GM18873 (cell line): ENCODE data around the gene PUS7.
"Not testable (repeated sequence)": the region's sequence is repeated elsewhere in the genome, so short reads cannot be mapped to it uniquely, and the experiment has no call there.

ENCODE experiments used
- ATAC-seq: cut with Tn5 transposase; IDR thresholded peaks from one replicate; pipeline ENCODE4 v1.9.1; 2021; ENCODE audit warnings: mild to moderate bottlenecking, moderate library complexity, moderate number of reproducible peaks; ENCODE audit not compliant: unreplicated experiment, low FRiP score

Gene PUS7

GRCh38 chr7:105521717-105522463 lies at the start of gene PUS7:
PUS7 (minus strand) TSS chr7:105522271; CDS start chr7:105508512, 13,759 bp downstream.
- peak; percentile 60 for ATAC-seq

GRCh38 chr7:105567821-105568220 lies 45.8 kb upstream of the PUS7 start:
- no peak for ATAC-seq

- no peak for ATAC-seq
Observed at GRCh38 chr7:105567024-105567423, 45.0 kb upstream of the PUS7 start.

- no peak for ATAC-seq
Observed at GRCh38 chr7:105565190-105565589, 43.1 kb upstream of the PUS7 start.

- no peak for ATAC-seq
Observed at GRCh38 chr7:105559926-105560325, 37.9 kb upstream of the PUS7 start.

GRCh38 chr7:105538339-105538738 lies 16.3 kb upstream of the PUS7 start:
- ATAC-seq = no peak

GRCh38 chr7:105532709-105533460 lies 10.8 kb upstream of the PUS7 start:
- ATAC-seq = no peak

GRCh38 chr7:105531792-105532671 lies 10.0 kb upstream of the PUS7 start, which contains the start of gene RINT1:
RINT1 (plus strand) TSS chr7:105532201; CDS start chr7:105532316, 115 bp downstream.
- peak; percentile 95 for ATAC-seq

GRCh38 chr7:105530546-105530945 lies 8.5 kb upstream of the PUS7 start:
- ATAC-seq = no peak

GRCh38 chr7:105530126-105530525 lies 8.1 kb upstream of the PUS7 start:
- ATAC-seq = no peak

- not testable (repeated sequence) for ATAC-seq
Observed at GRCh38 chr7:105527737-105528136, 5.7 kb upstream of the PUS7 start.

- no peak for ATAC-seq
Observed at GRCh38 chr7:105524840-105525239, 2.8 kb upstream of the PUS7 start.

GRCh38 chr7:105524423-105524822 lies 2.4 kb upstream of the PUS7 start:
- ATAC-seq = not testable (repeated sequence)

- ATAC-seq = peak; percentile 21
Observed at GRCh38 chr7:105521027-105521716, 899 bp downstream of the PUS7 start.

- not testable (repeated sequence) for ATAC-seq
Observed at GRCh38 chr7:105520620-105521019, 1.5 kb downstream of the PUS7 start.

GRCh38 chr7:105519353-105519752 lies 2.7 kb downstream of the PUS7 start:
- no peak for ATAC-seq

GRCh38 chr7:105515610-105516009 lies 6.5 kb downstream of the PUS7 start:
- ATAC-seq = not testable (repeated sequence)

GRCh38 chr7:105512926-105513526 lies 9.0 kb downstream of the PUS7 start:
- ATAC-seq = no peak

GRCh38 chr7:105512415-105512814 lies 9.7 kb downstream of the PUS7 start:
- no peak for ATAC-seq

GRCh38 chr7:105502173-105502572 lies 19.9 kb downstream of the PUS7 start:
- ATAC-seq = no peak
